Hepatocyte (in vitro differentiated cells): ENCODE results near the gene PDZD4.

ENCODE experiments used
- EZH2 ChIP-seq: fragments of 200-600 bp; sonication (generic); IDR thresholded peaks from 2 replicates; pipeline ENCODE4 v1.6.1; 2016; ENCODE audit warnings: antibody characterized with exemption, mild to moderate bottlenecking, borderline replicate concordance
- TF ChIP-seq, protein P1 (sequence below): fragments of 200-600 bp; sonication (generic); IDR thresholded peaks from 2 replicates; pipeline ENCODE4 v1.5.1; 2016; ENCODE audit warnings: antibody characterized with exemption, mild to moderate bottlenecking; ENCODE audit not compliant: poor library complexity

DNA sequence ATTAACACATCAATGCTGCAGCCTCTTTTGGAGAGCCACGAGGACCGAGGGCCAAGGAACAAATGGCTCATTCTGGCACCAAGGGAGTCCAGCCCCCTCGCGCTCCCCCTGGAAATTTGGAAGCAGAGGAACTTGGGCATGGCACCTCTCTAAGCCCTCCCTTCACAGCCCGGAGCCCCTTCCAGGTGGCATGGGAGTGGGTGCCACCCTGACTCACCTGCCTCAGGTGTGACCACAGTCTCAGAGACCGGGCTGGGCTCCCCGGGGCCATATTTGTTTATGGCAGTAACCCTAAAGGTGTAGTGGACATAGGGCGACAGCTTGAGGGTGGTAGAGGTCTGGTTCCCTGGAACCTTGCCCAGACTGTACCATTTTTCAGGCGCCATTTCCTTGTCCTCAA lies 36.8 kb upstream of the PDZD4 start:
- TF ChIP-seq, protein P1, sequence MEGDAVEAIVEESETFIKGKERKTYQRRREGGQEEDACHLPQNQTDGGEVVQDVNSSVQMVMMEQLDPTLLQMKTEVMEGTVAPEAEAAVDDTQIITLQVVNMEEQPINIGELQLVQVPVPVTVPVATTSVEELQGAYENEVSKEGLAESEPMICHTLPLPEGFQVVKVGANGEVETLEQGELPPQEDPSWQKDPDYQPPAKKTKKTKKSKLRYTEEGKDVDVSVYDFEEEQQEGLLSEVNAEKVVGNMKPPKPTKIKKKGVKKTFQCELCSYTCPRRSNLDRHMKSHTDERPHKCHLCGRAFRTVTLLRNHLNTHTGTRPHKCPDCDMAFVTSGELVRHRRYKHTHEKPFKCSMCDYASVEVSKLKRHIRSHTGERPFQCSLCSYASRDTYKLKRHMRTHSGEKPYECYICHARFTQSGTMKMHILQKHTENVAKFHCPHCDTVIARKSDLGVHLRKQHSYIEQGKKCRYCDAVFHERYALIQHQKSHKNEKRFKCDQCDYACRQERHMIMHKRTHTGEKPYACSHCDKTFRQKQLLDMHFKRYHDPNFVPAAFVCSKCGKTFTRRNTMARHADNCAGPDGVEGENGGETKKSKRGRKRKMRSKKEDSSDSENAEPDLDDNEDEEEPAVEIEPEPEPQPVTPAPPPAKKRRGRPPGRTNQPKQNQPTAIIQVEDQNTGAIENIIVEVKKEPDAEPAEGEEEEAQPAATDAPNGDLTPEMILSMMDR = no peak
- no peak for TF ChIP-seq EZH2
